ENCODE results near the gene TLN1.

Gene TLN1

GRCh38 chr9:35729101-35729500 is 2.9 kb downstream of the TLN1 start:
- DNase-seq = no peak

DNA sequence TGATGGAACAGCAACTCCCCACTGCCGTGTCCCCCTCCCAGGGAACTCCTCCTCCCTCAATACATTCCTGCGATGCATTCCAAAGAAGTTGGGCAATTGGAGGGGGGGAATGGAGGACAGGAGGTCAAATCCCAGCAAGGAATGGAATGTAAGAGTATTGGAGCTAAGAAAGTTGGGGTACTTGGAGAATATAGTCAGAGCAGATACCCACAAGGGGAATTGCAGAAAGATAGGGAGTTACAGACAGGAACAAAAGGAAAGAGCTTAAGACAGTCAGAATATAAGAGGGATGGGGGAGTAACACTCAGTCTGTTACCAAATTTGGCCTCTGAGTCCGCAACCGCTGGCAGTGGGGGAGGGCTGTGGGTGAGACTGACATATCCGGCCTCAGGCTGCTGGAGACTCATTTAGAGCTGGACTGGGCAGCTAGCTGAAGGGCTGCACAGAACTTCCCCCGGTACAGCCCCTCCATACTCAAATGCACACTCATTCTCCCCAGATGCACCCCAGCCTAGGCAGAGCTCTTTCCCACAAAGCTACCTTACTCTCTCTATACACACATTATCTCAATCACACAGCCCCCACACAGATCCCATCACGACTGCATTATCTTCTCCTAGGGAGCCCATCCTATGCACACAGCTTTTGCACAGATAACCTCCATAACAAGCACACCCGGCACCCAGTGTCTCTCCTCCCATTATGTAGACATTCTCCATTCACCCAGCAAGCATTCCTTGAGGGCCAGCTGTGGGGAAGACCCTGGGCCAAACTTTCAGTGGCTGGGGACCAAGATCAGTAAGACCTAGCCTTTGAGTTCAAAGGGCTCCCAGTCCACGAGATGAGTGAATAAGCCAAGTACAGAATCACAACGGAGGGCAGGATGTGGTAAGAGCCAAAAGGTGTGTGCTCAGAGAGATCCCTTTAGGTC is 3.7 kb downstream of the TLN1 start:
- no peak for DNase-seq

DNA sequence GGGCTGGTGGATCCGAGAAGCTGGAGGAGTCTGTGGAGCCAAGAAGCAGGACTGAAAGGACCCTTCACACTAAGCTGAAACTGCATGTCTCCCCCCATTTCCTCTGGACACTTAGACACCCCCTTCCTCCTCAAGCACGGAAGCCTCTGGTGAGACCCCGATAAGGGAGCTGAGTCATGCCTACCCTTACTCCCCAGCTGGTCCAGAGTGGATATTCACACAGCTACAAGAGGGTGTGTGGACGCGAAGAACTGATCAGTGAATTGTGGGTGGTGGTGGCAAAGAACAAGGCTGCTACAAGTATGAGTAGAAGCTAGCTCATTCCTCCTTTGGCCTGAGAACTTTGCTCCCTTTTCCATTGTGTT is 4.3 kb downstream of the TLN1 start:
- no peak for DNase-seq

DNA sequence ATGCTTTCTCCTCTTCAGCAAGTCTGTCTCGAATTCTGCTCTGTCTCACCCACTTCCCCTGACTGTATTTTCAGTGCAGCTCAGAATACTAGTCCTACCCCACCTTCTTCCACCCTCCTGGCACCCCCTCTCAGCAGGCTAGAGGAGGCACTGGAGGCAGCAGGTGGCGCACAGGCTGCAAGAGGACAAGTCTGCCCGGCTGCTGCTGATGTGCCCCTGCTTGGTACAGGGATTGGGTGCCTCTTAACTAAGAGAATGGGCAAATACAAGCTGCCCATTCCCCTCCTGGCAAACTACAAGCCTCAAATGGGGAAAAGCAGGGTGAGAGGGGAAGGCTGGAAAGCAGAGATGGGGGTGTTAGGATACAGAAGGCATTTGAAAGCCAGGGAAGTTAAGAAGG is 5.1 kb downstream of the TLN1 start:
- no peak for DNase-seq

DNA sequence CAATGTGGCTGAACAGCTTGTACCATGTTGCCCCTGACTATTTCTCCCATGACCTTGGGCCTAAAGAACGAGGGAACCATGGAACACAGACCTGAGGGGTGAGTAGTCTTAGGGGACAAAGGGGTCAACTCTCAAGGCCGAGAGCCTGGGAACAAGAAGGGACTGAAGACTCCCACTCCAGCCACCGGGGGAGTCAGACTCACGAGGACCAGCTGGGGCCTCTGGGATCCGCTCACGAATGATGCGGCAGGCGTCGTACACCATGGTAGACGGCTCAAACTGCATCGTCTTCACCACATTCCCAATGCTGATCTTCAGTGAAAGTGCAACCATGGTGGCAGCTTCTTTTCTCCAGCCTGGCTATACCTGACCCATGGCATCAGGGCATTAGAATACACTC is 6.6 kb downstream of the TLN1 start:
- DNase-seq = no peak

DNA sequence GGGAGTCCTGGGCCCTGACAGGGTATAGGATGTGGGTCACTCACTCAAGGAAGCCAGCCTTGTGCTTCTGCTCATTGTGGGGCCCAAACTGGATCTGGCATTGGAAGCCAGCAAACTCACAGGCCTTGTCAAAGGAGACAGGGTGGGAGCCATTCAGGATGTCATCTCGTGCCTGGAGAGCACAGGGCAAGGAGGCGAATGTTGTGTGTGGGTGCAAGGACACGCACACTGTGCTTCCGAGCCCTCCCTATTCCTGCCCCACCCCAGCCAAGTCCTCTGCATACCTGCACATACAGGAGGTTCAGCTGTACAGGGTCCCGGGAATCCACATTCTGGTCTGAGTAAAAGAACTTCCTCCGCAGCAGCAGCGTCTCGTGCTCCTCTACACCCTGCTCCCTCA is 8.1 kb downstream of the TLN1 start:
- DNase-seq = no peak

- no peak for DNase-seq
Measured at GRCh38 chr9:35723426-35723825, 8.6 kb downstream of the TLN1 start.

- no peak for DNase-seq
Measured at GRCh38 chr9:35719546-35719945, 12.4 kb downstream of the TLN1 start.

GRCh38 chr9:35718721-35719511 is 13.1 kb downstream of the TLN1 start:
- no peak for DNase-seq

GRCh38 chr9:35717132-35717870 is 14.7 kb downstream of the TLN1 start:
- no peak for DNase-seq

- no peak for DNase-seq
Measured at GRCh38 chr9:35716230-35716629, 15.8 kb downstream of the TLN1 start.

DNA sequence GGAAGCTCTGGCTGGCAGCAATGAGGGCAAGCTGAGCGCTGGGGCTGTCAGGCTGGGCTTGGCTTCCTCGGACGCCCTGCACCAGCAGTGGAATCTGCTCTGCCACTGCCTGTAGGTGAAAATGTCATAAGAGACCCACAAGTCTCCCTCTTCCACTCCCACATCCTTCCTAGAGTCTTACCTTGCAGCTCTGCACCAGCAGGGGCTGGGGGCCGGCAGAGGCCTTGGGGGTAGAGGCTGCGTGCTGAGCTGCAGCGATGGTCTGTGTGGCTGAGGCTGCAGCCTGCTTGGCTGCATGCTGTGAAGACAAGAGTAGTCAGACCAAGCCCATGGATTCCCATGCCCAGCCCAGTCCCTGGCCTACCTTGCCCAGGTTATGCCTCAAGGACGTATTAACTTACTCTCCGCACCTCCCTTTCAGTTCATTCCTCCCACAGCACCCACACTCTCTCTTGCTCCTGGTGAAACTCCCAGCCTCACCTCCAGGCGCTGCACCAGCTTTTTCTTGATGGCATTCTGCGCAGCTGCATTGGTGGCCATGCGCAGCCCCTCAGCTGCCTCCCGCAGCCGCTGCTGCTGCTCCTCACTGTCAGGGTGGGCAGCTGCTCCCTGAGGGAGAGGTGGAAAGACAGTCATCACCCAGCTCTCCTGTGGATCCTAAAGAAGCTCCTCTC is 17.3 kb downstream of the TLN1 start:
- DNase-seq = no peak

GRCh38 chr9:35714123-35714522 is 17.9 kb downstream of the TLN1 start:
- DNase-seq = no peak

- DNase-seq = no peak
Measured at GRCh38 chr9:35713578-35713977, 18.4 kb downstream of the TLN1 start.

- no peak for DNase-seq
Measured at GRCh38 chr9:35712762-35713400, 19.1 kb downstream of the TLN1 start.

GRCh38 chr9:35711501-35712428 is 20.2 kb downstream of the TLN1 start:
- DNase-seq = no peak

DNA sequence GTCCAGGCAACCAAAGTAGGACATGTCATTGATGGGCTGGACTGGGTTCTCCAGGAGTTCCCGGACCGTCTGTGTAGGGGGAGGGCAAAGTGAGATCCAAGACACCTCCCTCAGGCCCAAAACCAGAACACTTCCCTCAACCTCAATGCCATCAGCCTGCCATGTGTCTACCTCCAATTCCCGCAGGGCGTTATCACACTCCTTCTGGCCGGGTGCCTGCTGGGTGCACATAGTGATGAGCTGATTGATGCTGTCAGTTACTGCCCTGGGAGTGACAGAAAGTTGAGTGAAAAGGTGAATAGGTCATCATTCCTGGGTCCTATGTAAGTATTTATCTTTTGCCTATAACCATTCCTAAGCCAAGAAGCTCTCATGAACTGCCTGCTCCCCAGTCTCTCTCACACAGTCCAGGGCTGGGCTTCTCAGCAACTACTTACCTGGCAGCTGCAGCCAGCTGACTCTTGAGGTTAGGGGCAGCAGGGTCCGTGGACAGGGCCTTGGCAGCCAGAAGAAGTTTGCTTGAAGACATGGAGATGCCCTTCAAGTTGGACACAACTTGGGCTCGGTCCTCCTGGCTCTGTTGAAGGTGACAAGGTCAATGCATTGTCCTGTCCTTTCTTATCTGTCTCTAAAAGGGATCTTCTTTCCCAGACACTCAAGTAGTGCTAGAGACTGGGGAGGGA is 21.0 kb downstream of the TLN1 start:
- DNase-seq = no peak

DNA sequence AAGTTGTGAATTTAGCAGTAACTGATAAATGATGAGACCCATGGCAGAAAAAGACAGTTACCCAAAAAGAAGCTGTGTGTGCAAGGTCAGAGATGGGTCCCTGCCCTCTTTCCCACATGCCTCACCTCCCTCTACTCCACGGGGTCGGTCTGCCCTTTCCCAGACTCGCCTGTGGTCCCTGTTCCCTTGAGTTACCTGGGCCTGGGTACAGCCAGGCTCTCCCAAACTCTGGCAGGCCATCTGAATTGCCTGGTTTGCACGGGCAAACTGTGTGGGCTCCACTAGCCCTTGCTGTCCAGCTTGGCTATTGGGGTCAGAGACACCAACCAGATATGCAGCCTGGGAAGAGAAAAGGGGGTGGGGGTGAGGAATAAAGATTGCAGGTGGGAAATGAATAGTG is 23.8 kb downstream of the TLN1 start:
- no peak for DNase-seq

GRCh38 chr9:35706951-35707350 is 25.0 kb downstream of the TLN1 start:
- no peak for DNase-seq

- DNase-seq = no peak
Measured at GRCh38 chr9:35705836-35706430, 26.1 kb downstream of the TLN1 start.

Measured in NCI-H1436 (cell line).